K562 (cell line): ENCODE measurements around the gene UBL5. TPM values are rescaled to one million over a fixed set of nuclear protein-coding genes. Genes with fewer than 3 reads are reported as not detected.

Experiments
- CCAR2 ChIP-seq: fragments of 200-400 bp; formaldehyde crosslinking; IDR thresholded peaks from 2 replicates; pipeline ENCODE4 v1.6.1; 2017; ENCODE audit warnings: mild to moderate bottlenecking, low read depth, low read length
- FOXK2 ChIP-seq, 2 experiments: fragments of 450-650 bp; IDR thresholded peaks in 1 of 2; conservative IDR thresholded peaks in 1 of 2; 2 replicates each; pipeline ENCODE4 v1.6.1; 2016; ENCODE audit warnings: low read depth in 2 of 2, mild to moderate bottlenecking in 1 of 2
- GABPA ChIP-seq: fragments of 200-800 bp; sonication (Bioruptor generic); conservative IDR thresholded peaks from 2 replicates; pipeline ENCODE4 v1.6.1; 2016; ENCODE audit warnings: low read depth, missing genetic modification characterization, missing compliant biosample characterization
- NR0B1 ChIP-seq: fragments of 450-650 bp; IDR thresholded peaks from one replicate; pipeline ENCODE4 v1.6.1; 2018; ENCODE audit warnings: mild to moderate bottlenecking, moderate library complexity; ENCODE audit not compliant: partially characterized antibody
- POU5F1 ChIP-seq: fragments of 150-350 bp; IDR thresholded peaks from 2 replicates; pipeline ENCODE4 v1.6.1; 2014; ENCODE audit warnings: borderline replicate concordance, low read length, low read depth, mild to moderate bottlenecking; ENCODE audit not compliant: partially characterized antibody
- RAD21 ChIP-seq, 2 experiments: fragments of 250-450 bp in 1 of 2; fragments of 450-650 bp in 1 of 2; sonication (Bioruptor Pico) in 1 of 2; formaldehyde crosslinking in 1 of 2; IDR thresholded peaks in 1 of 2; conservative IDR thresholded peaks in 1 of 2; 2 replicates each; pipeline versions ENCODE4 v1.4.0 to v1.8.0; 2020 to 2022; ENCODE audit warnings: mild to moderate bottlenecking in 2 of 2, moderate library complexity in 1 of 2
- U2AF1 ChIP-seq: fragments of 200-400 bp; formaldehyde crosslinking; optimal IDR thresholded peaks from 2 replicates; pipeline ENCODE3; 2017; ENCODE audit warnings: mild to moderate bottlenecking, low read depth, low read length, moderate library complexity
- ZBTB34 ChIP-seq: fragments of 250-450 bp; sonication (Bioruptor Pico); IDR thresholded peaks from 2 replicates; pipeline ENCODE4 v1.8.0; 2021; ENCODE audit warnings: mild to moderate bottlenecking, moderate library complexity
- ZBTB9 ChIP-seq: fragments of 450-650 bp; formaldehyde crosslinking; IDR thresholded peaks from 2 replicates; pipeline ENCODE4 v1.4.0; 2020; ENCODE audit warnings: mild to moderate bottlenecking, moderate library complexity
- ZEB2 ChIP-seq: fragments of 450-650 bp; IDR thresholded peaks from 2 replicates; pipeline ENCODE4 v1.6.1; 2016
- ZKSCAN3 ChIP-seq: fragments of 250-450 bp; sonication (Bioruptor Pico); IDR thresholded peaks from 2 replicates; pipeline ENCODE4 v1.4.0; 2020
- ZNF407 ChIP-seq: fragments of 450-650 bp; IDR thresholded peaks from 2 replicates; pipeline ENCODE4 v1.6.1; 2016; ENCODE audit warnings: low read depth
- polyA plus RNA-seq, 8 experiments: library from polyadenylated mRNA; depleted of rRNA in 4 of 8; stranded (reverse) in 5 of 8; unstranded in 3 of 8; fragments of >200 nt; fragmentation: Nextera tagmentation in 2 of 8; fragmentation: Illumina TruSeq in 1 of 8; extraction: Ambion mirVana in 2 of 8; extraction: Trizol in 1 of 8; gene quantifications; 2 replicates each; pipeline versions ENCODE4 v1.2.1 to v1.2.3, GENCODE V29; 2011 to 2014; ENCODE audit warnings: inconsistent platforms in 1 of 8, missing spikeins in 1 of 8
- total RNA-seq, 7 experiments: library from RNA; depleted of rRNA in 6 of 7; stranded (reverse); fragments of >200 nt in 6 of 7; fragmentation: Illumina TruSeq in 2 of 7; extraction: Trizol in 2 of 7; gene quantifications; 2 replicates each; pipeline versions ENCODE4 v1.2.1 to v1.2.3, GENCODE V29; 2011 to 2021; ENCODE audit warnings: low replicate concordance in 1 of 7

UBL5 gene
- total and polyA plus RNA-seq, 9 of the 15 experiments (the other 6 are each of a cell fraction or from before 2014, with no cell fraction given), result 410 to 1,266 (median 613) TPM

GRCh38 chr19:9785367-9786331 lies 42.1 kb upstream of the UBL5 start (continued):
- TF ChIP-seq U2AF1, result no peak
- TF ChIP-seq RAD21 (CRISPR knock-in tag; conservative IDR thresholded peaks at IDR 0.05 in 1 of 2, IDR thresholded peaks at IDR 0.05 in 1 of 2), result peak in 1 of 2 experiments; percentile 10; a peak in 1 of 4 replicates
- no peak for TF ChIP-seq POU5F1
- TF ChIP-seq ZBTB9 (CRISPR knock-in tag), result no peak
- no peak for TF ChIP-seq CCAR2
- TF ChIP-seq ZBTB34 (CRISPR knock-in tag), result no peak
- TF ChIP-seq ZNF407, result no peak
- peak; percentile 94 for TF ChIP-seq ZEB2
- TF ChIP-seq NR0B1, result no peak
- no peak for TF ChIP-seq ZKSCAN3 (CRISPR knock-in tag)
- TF ChIP-seq FOXK2 (conservative IDR thresholded peaks at IDR 0.05 in 1 of 2, IDR thresholded peaks at IDR 0.05 in 1 of 2; ENCODE audit: low read depth in 2 of 2), result 0 out of 4 replicates have a peak, but pooled peaks of 1 of the 2 experiments have one; percentile 14
- 0 out of 2 replicates have a peak, but pooled peaks have one; percentile 25 for TF ChIP-seq GABPA (tag)
